M059J (cell line): ENCODE data around the gene TTC32. TPM values are rescaled to one million over a fixed set of nuclear protein-coding genes. Genes with fewer than 3 reads are reported as not detected.
"Not testable (repeated sequence)": the region's sequence is repeated elsewhere in the genome, so short reads cannot be mapped to it uniquely, and the experiment has no call there.

Experiments
- DNase-seq: peaks from one replicate; pipeline ENCODE4 v3.0.0-alpha.2; 2012; ENCODE audit warnings: low read depth
- total RNA-seq: library from RNA; depleted of rRNA; stranded (reverse); fragments of >200 nt; shearing (Covaris generic); gene quantifications from 2 replicates; pipeline ENCODE4 v1.2.3, GENCODE V29; 2014; rRNA removed

The TTC32 gene
- 2.4 and 7.4 TPM in 2 replicates for total RNA-seq

DNA sequence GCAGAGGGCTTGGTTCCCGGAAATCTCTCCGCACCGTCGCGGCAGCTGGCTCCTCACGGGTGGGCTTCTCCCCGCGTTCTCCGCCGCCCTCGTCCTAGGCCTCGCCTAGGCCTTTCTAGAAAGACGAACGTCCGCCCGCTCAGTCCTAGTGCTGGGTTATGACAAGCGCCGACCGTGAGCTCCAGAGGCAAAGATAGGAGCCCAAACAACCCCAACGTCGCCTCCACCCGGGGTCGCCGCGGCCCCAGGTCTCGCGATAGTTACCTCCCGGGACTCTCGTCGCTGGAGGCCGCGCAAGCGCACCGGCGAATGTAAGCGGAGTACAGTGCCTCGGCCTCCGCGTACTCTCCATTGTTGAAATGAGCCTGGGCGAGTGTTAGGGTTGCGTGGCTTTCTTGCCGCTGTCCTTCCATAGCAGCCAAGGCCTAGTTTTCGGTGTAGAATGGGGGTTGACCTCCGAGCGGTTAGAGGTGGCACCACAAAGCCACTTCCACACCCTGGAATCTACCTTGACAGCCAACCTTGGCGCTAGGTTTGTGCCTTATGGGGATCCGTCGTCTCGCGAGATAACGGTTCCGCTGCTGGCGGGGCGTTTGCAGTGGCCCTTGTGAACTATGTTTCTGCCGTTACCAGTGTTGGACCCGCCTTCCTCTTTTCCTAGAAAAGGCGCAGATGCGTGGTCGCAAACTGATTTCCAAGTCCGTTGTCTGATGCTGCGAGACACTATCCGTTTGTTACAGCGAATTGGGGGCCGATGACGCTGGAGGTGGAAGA, at the start of gene TTC32:
TTC32 (minus strand) TSS at position 542 of the 774 bp plus-strand sequence; CDS start at position 413, 129 bp downstream.
- peak; percentile 92 for DNase-seq

DNA sequence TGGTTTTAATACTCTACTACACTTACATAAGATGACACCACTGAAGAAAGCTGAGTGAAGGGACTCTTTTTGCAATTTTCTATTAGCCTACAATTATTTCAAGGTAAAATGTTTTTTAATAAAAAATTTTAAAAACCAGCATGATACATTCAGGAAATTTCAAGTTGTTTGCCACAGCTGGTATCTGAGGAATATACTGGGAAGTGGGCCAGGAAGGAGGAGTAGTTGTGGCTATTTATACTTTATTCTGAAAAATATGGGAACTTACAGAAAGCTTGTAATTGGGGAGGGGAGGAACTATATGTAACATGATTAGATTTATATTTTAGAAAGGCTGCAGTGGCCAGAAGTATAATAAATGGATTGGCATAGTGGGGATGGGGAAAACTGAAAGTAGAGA, 47.3 kb upstream of the TTC32 start:
- peak; percentile 5 for DNase-seq

DNA sequence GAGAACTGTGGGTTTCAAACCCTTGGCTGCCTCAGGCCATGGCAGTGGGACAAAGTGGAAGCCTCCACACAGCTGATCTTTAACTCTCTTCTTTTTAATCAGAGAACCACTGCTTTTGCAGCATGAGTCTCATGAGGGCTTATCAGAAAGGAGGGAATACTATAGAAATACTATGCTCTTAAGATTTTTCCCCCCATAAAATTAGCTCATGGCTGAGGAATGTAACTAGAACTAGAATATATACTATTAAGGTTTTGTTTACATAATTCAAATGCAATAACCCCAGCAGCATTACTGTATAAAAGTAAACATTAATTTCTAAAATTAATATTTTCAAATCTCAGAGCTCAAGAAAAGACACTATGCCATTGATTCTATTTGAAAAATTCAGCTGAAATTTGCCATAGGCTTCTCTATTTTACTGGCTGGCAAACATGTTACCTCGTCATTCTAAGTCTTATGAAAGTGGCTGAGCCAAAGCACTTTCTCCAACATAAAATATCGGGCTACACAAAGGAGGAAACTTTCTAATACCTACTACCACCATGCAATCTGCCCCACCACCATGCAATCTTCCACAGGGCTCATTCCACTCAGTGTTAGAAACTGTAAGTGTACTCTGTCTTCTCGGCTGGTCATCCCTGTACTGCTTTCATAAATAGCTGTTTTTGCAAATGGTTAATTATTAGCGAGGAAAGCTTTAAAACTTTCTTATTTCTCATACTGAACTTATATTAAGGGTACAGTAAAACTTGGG, 45.6 kb upstream of the TTC32 start:
- no peak for DNase-seq

DNA sequence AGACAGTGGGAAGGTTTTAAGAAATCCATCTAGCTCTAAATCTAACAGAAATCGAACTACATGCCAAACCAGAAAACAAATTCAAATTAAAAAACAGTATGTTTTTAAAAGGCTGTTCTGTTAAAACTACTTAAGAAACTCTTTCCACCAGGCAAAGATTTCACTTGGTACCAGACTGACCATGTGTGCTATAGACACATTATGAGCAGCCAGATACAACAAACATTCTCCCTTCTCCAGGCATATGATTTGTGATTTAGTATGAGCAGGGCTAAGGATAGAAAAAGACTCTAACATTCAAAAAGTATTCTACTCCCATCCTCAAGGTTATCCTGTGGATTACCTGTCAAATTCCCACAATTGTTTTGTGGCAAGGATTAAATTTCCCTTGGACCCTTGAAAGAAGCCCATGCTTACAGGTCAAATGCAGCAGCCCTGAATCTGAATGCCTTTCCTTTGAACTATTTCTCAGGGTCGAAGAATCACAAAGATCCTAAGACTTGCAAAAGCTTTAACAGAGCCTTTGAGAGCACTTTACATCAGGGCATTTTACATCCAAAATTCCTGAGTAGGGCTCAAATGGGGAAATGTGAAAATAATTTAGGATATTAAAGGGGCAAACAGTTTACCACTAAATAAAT, 42.5 kb upstream of the TTC32 start:
- no peak for DNase-seq

DNA sequence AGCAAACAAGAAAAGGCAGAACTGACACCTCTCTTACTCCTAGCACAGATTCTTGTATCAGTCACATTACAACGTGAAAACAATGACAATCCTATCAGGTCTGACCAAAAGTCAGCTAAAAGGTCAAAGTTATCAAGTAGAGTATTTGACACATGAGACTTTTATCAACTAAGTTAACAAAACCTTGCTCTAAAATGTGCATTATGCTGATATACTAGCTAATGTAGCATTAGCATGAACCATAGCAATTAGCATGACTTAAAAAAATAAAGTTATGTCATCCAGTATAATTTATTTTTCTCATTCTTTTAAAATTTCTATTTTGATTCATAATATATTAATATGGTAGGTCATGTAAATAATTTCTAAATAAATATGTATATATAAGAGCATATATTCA, 41.4 kb upstream of the TTC32 start:
- DNase-seq: no peak

DNA sequence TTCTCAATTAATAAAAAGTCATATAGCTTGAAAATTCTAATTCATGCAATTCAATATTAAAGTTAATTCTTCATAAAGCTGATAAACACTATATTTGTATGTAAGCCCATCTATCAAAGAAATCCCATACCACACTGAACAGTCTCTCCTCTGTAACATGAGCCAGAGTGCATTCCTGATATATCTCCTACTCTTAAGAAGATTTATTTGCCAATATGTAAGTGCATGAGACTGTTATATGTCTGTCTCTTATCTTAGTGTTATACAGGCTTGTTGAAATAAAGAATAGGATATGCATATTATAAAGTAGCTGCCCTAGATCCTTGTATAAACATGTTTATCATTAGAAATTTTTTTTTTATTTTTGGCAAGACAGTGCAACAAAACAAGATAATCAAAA, 40.4 kb upstream of the TTC32 start:
- DNase-seq: no peak

DNA sequence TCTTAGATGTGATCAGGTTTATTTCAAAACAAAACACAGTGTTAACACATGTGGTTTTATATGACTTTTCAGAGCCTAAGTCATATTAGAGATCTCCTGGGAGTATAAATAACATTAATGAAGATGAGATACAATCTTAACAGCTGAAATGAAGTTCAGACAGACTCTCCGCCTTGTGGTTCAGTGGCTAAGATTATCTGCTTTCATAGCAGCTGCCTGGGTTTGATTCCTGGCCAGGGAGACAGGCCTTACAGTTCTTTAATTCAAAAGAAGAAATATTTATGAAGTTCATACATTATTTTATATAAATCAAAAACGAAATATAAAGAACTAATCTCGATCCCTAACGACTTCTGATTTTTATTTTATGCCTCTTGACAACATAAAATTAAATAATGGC, 35.2 kb upstream of the TTC32 start:
- no peak for DNase-seq

DNA sequence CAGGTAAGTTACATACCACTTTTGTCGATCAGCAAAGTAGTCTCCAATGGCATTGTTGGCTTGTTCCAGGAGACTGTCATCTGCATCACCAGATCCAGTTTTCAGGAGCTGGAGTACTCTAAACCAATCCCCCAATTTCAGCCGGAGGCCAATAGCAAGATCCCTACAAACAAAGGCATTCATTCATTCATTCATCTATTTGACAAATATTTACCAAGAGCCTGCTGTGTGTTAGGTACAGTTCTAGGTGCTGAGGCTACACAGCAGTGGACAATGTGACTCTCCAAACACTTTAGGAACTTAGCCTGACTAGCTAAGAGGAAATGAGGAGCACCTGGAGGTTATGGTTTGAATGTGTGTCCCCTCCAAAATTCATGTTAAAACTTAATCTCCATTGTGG, 34.4 kb upstream of the TTC32 start:
- DNase-seq: no peak

DNA sequence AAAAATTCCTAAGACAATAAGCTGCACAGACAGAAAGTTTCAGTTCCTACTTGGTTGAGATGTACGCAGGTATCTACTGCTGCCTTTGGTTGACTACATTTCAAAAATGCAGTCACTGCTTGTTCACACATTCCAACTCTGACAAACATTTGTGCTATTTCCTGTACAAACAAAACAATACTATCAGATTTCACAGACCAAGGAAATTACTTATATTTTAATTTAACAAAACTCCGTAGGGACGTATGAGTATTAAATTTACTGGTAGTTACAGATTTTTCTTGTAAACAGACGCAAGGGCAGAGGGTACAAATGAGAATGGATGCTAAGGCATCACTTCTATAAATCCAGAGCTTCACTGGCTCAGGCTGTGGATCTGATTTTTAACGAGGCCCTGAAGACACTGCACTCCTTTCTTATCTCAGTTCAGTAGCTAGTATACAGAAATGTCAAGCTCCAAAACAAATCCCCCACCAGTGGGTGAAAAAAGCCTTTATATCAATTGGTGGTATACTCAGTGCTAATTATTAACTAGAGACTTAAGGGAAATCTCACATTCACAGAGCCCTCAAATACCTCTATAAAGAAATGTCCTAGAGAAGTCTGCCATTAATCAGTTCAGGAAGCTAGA, 31.7 kb upstream of the TTC32 start:
- peak; percentile 75 for DNase-seq

DNA sequence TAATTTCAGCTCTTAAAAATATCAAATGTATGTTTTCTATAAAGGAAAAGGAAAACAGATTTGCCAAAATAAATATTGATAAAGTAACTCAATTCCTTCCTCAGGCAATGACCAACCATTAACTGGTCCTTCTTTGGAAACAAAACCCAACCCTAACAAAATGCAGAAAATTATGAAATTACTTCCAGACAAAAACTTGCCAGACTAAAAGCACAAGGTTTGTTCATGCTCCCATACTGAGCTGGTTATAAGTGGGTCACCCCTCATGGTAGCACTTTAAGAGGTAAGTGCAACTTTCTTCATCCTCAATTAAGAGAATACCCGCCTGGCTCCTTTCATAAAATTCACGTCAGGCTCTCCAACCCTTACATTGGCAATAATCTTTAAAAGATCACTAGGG, 31.1 kb upstream of the TTC32 start:
- DNase-seq: no peak

DNA sequence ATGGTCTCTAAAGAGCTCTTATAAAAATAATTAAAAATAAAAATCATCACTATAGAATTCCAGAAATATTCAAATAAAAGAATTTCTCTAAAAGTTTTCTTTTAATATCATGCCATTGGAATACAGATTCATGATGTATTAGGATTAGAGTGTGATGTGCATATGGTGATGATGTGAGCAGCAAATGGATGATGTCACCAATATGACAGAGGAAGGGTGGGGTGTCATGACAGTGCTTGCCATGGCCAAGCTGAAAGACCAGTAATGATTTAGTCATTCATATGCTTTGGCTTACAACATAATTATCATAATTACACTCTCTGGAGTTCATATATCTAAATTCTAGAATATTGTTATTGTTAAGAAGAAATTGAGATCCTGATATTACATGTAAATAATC, 27.4 kb upstream of the TTC32 start:
- no peak for DNase-seq

DNA sequence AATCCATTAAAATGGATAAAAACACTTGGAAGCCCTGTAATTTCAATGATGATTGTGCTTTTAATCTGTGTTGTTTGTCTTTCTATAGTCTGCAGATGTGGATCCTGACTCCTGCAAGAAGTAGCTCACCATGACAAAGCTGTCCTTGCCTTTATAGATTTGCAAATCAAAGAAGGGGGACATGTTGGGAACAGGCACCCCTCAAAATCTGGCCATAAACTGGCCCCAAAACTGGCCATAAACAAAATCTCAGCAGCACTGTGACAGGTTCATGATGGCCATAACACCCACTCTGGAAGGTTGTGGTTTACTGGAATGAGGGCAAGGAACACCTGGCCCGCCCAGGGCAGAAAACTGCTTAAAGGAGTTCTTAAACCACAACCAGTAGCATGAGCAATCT, 26.0 kb upstream of the TTC32 start:
- not testable (repeated sequence) for DNase-seq

DNA sequence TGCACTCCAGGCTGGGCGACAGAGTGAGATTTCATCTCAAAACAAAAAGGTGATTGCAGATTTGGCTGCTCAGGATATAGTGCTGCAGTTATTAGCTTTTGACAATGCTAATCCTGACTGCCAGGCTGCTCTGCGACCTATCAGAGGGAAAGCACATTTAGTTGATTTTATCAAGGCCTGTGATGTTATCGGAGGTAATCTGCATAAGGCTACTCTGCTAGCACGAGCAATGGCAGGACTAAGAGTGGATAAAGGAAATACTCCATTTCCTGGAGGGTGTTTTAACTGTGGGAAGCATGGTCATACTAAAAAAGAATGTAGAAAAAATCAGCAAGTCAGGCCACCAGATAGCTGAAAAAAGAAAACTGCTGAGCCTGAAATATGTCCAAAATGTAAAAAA, 22.7 kb upstream of the TTC32 start:
- not testable (repeated sequence) for DNase-seq

DNA sequence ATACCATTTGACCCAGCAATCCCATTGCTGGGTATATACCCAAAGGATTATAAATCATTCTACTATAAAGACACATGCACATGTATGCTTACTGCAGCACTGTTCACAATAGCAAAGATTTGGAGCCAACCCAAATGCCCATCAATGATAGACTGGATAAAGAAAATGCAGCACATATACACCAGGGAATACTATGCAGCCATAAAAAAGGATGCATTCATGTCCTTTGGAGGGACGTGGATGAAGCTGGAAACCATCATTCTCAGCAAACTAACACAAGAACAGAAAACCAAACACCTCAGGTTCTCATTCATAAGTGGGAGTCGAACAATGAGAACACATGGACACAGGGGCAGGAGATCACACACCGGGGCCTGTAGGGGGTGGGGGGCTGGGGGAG, 20.4 kb upstream of the TTC32 start:
- DNase-seq: not testable (repeated sequence)

DNA sequence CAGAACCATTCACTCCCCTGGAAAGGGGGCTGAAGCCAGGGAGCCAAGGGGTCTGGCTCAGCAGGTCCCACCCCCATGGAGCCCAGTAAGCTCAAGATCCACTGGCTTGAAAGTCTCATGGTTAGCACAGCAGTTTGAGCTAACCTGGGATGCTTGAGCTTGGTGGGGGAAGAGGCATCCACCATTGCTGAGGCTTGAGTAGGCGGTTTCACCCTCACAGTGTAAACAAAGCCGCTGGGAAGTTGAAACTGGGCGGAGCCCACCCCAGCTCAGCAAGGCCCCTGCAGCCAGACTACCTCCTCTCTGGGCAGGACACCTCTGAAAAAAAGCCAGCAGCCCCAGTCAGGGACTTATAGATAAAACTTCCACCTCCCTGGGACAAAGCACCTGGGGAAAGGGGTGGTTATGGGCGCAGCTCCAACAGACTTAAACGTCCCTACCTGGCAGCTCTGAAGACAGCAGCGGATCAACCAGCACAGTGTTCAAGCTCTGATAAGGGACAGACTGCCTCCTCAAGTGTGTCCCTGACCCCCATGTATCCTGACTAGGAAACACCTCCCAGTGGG, 14.7 kb upstream of the TTC32 start:
- DNase-seq: no peak

DNA sequence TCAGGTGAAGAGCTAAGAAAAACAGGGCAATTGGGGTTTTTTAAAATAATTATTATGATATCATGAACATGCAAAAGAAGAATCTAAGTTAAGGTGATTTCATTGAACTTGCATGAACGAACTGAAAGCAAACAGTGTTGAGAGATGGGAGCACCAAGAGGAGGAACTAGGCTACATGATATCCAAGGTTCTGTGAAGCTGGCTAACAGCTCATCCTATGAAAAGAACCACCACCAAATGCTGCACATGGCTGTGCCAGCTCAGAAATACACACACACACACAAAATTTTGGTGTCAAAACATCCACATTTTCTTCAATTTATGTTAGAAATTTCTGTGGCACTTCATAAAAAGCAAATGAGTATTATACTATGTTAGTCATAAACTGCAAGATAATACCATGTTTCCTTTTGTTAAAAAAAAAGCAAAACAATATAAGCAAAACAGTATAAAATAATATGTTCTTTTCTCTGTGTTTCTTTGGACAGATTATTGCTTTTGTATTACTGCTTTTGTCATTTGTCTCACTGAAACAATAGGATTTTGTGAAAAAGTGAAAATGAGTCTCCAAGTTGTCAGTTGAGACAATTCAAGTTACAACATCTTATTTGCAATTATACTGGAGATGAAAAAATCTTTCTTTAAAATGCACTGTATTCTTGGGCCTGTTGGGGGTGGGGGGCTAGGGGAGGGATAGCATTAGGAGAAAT, 12.6 kb upstream of the TTC32 start:
- DNase-seq: no peak

DNA sequence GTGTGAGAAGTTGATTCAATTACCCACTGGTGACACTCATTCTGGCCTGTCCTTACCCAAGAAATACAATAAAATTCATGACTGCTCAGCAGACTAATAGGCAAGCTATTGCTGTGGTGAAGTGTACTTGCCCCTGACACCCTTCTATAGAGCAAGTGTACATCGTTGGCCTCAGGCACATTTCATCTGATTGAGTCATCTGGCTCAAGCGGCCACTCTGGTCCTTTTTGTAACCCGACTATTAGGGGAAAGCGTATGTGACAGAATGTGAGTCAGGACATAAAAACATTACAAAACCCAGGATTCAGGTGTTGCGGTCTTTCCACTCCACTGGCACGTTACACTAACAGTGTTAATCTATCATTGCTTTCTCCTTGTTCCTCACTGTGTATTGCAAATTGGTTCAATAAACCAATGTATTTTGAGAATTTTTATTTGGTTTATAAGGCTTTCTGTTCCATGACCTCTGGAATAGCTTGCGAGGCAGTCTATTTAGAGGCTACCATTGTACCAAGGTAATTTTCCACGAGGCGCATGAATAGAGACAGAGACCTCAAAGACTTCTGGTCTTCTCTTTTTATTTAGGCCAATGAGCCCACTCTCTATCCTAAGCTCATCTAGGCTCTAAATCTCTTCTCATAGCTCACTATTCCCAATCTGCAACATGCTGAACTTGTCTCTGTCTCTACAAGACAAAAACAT, 10.2 kb upstream of the TTC32 start:
- peak; percentile 99 for DNase-seq

DNA sequence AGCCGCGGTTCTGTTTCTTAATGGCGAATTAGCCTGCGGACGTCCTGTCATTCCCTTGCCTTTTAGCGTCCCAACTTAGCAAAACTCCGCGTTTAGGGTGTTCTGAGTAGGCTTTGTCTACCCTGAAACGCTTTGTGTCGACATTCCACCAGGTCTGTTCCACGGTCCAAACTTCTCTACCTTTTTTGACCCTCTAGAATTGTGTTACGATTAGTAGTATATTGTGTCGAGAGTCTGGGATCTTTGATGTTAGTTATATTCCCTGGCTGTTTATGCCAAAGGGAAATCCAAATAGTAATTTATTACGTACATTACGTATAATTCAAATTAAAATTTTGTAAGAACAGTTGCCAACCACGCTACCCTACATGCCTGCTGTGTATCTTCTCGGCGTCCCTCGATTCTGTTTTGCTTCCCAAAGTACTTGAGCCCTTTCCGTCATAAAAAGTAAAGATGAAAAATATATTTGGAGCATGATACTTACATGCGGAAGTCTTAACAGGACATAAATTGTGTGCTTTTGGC, 495 bp upstream of the TTC32 start:
- no peak for DNase-seq

DNA sequence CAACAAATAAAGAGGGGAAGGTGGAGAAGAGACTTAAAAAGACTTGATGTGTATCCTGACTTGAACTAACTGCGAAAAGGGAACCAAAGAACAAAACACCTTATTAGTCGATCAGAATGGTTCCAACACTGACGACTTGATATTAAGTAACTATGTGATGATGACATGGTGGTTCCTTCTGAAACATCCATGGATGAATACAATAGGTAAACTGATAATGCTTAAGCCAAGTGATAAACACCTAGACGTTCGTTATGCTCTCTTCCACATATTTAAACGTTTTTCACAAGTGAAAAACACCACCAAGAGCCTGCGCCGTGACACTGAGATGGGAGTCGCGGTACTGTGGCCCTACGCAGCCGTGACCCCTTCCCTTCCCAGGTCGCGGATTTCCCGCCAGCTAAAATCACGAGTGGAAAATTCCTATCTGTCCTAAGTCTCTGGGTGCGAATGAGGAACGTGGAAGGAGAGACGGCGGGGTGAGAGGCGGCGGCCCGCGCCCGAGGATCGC, 797 bp downstream of the TTC32 start:
- DNase-seq: peak; percentile 24
